Neural cell (in vitro differentiated cells): ENCODE measurements around the gene SLC22A31. TPM values are rescaled to one million over a fixed set of nuclear protein-coding genes. Genes with fewer than 3 reads are reported as not detected.

Source experiments
- H2AFZ ChIP-seq: fragments of 200-600, 300-800 bp; sonication (generic), shearing (Covaris generic); 2 replicates; pipeline ENCODE4 v1.6.0; 2014; ENCODE audit warnings: low read depth, mild to moderate bottlenecking, antibody characterized with exemption, low read length, moderate library complexity
- H3F3A ChIP-seq: fragments of 200-600 bp; shearing (Covaris generic); 2 replicates; pipeline ENCODE4 v1.6.1; 2016; ENCODE audit warnings: mild to moderate bottlenecking, moderate library complexity, mixed read lengths, antibody characterized with exemption, low read length; ENCODE audit not compliant: insufficient read depth, poor library complexity, severe bottlenecking
- H3K27ac ChIP-seq: fragments of 200-600, 300-800 bp; sonication (generic), shearing (Covaris generic); 2 replicates; pipeline ENCODE4 v1.5.1; 2014; ENCODE audit warnings: mild to moderate bottlenecking, low read length, moderate library complexity
- H3K27me3 ChIP-seq: fragments of 300-800, 200-600 bp; sonication (generic), shearing (Covaris generic); 2 replicates; pipeline ENCODE4 v1.6.0; 2014; ENCODE audit warnings: mild to moderate bottlenecking, low read depth, low read length, moderate library complexity; ENCODE audit not compliant: insufficient read depth
- H3K36me3 ChIP-seq: fragments of 300-800, 200-600 bp; sonication (generic), shearing (Covaris generic); 2 replicates; pipeline ENCODE4 v1.5.1; 2014; ENCODE audit warnings: mild to moderate bottlenecking, antibody characterized with exemption, low read length, moderate library complexity; ENCODE audit not compliant: insufficient read depth
- H3K4me2 ChIP-seq: fragments of 300-800, 200-600 bp; sonication (generic), shearing (Covaris generic); 2 replicates; pipeline ENCODE4 v1.6.0; 2014; ENCODE audit warnings: mild to moderate bottlenecking, low read length
- H3K4me3 ChIP-seq: fragments of 300-800, 200-600 bp; sonication (generic), shearing (Covaris generic); 2 replicates; pipeline ENCODE4 v1.5.1; 2014; ENCODE audit warnings: mild to moderate bottlenecking, low read length, moderate library complexity
- H3K79me2 ChIP-seq: fragments of 200-600 bp; shearing (Covaris generic); replicated peaks from 2 replicates; pipeline ENCODE4 v1.6.0; 2014; ENCODE audit warnings: mild to moderate bottlenecking, low read length, moderate library complexity; ENCODE audit not compliant: insufficient read depth
- H3K9ac ChIP-seq: fragments of 300-800, 200-600 bp; sonication (generic), shearing (Covaris generic); 2 replicates; pipeline ENCODE4 v1.6.1; 2016; ENCODE audit warnings: mild to moderate bottlenecking, low read length, mixed read lengths
- H3K9me2 ChIP-seq: fragments of 200-600 bp; shearing (Covaris generic); 2 replicates; pipeline ENCODE4 v1.6.1; 2016; ENCODE audit warnings: mild to moderate bottlenecking, low read length, mixed read lengths; ENCODE audit not compliant: insufficient read depth
- H3K9me3 ChIP-seq: fragments of 200-600, 300-800 bp; sonication (generic), shearing (Covaris generic); 2 replicates; pipeline ENCODE4 v1.6.1; 2016; ENCODE audit warnings: mild to moderate bottlenecking, mixed run types, low read length, moderate library complexity, mixed read lengths
- H4K20me1 ChIP-seq: fragments of 200-600 bp; shearing (Covaris generic); 2 replicates; pipeline ENCODE4 v1.6.1; 2016; ENCODE audit warnings: mild to moderate bottlenecking, mixed run types; ENCODE audit not compliant: insufficient read depth
- EP300 ChIP-seq: fragments of 450-650 bp; conservative IDR thresholded peaks from 2 replicates; pipeline ENCODE4 v1.6.1; 2014; ENCODE audit warnings: antibody characterized with exemption, mild to moderate bottlenecking, moderate library complexity; ENCODE audit not compliant: poor library complexity, severe bottlenecking
- EZH2 ChIP-seq: fragments of 200-600, 300-800 bp; shearing (Covaris generic), sonication (generic); IDR thresholded peaks from 2 replicates; pipeline ENCODE4 v1.6.1; 2014; ENCODE audit warnings: antibody characterized with exemption, low read length, borderline replicate concordance, mild to moderate bottlenecking; ENCODE audit not compliant: insufficient read depth, poor library complexity, severe bottlenecking
- MXI1 ChIP-seq: fragments of 450-650 bp; conservative IDR thresholded peaks from 2 replicates; pipeline ENCODE4 v1.6.1; 2014; ENCODE audit warnings: antibody characterized with exemption, mild to moderate bottlenecking; ENCODE audit not compliant: poor library complexity, severe bottlenecking
- POLR2AphosphoS5 ChIP-seq: IDR thresholded peaks from 2 replicates; pipeline ENCODE4 v1.6.1; 2012
- RAD21 ChIP-seq: fragments of 450-650 bp; conservative IDR thresholded peaks from 2 replicates; pipeline ENCODE4 v1.6.1; 2014; ENCODE audit warnings: antibody characterized with exemption, mild to moderate bottlenecking, moderate library complexity
- TAF1 ChIP-seq: IDR thresholded peaks from 2 replicates; pipeline ENCODE4 v1.6.1; 2012; ENCODE audit warnings: low read depth
- polyA plus RNA-seq: library from polyadenylated mRNA; depleted of rRNA; stranded (reverse); fragments of >200 nt; gene quantifications from 2 replicates; pipeline ENCODE4 v1.2.3, GENCODE V29; 2014
- TF ChIP-seq, protein P1 (sequence below): fragments of 450-650 bp; IDR thresholded peaks from 2 replicates; pipeline ENCODE4 v1.5.1; 2014; ENCODE audit warnings: antibody characterized with exemption, mild to moderate bottlenecking, moderate library complexity; ENCODE audit not compliant: poor library complexity, severe bottlenecking
- TF ChIP-seq, protein P2 (sequence below): IDR thresholded peaks from 2 replicates; pipeline ENCODE4 v1.6.1; 2012; ENCODE audit warnings: borderline replicate concordance

Gene SLC22A31
- polyA plus RNA-seq, 1 donor from 2014 or later = not detected

DNA sequence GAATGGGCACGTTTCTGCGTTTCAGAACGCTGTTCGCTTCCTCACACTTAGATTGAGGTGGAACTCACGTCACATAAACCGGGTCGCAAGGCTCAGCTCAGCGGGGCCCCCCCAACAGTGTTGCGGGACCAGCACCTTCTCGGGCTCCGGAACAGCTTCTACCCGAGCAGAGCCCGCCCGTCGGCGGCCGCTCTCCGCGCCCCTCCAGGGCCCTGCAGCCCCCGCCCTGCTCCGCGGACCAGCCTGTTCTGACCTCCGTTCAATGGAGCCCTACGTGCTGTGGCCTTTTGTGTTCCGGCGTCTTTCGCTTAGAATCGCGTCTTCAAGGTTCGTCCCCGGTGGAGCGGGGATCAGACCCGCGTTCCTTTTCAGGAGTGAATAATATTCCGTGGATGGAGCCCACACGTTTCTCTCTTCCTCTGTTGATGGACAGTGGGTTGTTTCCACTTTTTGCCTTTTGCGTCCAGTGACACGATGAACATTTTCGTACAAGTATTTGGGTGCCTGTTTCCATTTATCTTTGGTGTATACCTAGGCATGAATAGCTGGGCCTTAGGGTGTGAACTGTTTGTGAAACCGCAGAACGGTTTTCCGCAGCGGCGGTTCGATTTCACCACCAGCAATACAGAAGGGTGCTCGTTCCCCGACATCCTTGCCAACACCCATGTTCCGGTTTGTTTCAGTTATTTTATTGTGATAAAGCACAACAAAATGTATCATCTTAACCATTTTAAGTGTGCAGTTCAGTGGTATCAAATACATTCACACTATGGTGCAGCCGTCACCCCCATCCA lies 2.3 kb upstream of the SLC22A31 start:
- no peak overlapping the region for H3K9ac ChIP-seq
- H3K4me3 ChIP-seq = peak overlapping the region; percentile 53
- no peaks in the 10 kb centered on the region for H3K79me2 ChIP-seq
- peaks cover 53% of the 10 kb centered on the region for H3K27me3 ChIP-seq
- H3K9me2 ChIP-seq = no peaks in the 10 kb centered on the region
- no peak overlapping the region for H3K27ac ChIP-seq
- no peaks in the 10 kb centered on the region for H4K20me1 ChIP-seq
- H3F3A ChIP-seq = no peaks in the 10 kb centered on the region
- no peak overlapping the region for H3K4me2 ChIP-seq
- peaks cover 6% of the 10 kb centered on the region for H3K9me3 ChIP-seq
- H2AFZ ChIP-seq = no peak overlapping the region
- TF ChIP-seq MXI1 = no peak
- TF ChIP-seq, protein P1, sequence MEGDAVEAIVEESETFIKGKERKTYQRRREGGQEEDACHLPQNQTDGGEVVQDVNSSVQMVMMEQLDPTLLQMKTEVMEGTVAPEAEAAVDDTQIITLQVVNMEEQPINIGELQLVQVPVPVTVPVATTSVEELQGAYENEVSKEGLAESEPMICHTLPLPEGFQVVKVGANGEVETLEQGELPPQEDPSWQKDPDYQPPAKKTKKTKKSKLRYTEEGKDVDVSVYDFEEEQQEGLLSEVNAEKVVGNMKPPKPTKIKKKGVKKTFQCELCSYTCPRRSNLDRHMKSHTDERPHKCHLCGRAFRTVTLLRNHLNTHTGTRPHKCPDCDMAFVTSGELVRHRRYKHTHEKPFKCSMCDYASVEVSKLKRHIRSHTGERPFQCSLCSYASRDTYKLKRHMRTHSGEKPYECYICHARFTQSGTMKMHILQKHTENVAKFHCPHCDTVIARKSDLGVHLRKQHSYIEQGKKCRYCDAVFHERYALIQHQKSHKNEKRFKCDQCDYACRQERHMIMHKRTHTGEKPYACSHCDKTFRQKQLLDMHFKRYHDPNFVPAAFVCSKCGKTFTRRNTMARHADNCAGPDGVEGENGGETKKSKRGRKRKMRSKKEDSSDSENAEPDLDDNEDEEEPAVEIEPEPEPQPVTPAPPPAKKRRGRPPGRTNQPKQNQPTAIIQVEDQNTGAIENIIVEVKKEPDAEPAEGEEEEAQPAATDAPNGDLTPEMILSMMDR = no peak
- TF ChIP-seq TAF1 = no peak
- TF ChIP-seq EZH2 = peak; percentile 14
- TF ChIP-seq, protein P2, sequence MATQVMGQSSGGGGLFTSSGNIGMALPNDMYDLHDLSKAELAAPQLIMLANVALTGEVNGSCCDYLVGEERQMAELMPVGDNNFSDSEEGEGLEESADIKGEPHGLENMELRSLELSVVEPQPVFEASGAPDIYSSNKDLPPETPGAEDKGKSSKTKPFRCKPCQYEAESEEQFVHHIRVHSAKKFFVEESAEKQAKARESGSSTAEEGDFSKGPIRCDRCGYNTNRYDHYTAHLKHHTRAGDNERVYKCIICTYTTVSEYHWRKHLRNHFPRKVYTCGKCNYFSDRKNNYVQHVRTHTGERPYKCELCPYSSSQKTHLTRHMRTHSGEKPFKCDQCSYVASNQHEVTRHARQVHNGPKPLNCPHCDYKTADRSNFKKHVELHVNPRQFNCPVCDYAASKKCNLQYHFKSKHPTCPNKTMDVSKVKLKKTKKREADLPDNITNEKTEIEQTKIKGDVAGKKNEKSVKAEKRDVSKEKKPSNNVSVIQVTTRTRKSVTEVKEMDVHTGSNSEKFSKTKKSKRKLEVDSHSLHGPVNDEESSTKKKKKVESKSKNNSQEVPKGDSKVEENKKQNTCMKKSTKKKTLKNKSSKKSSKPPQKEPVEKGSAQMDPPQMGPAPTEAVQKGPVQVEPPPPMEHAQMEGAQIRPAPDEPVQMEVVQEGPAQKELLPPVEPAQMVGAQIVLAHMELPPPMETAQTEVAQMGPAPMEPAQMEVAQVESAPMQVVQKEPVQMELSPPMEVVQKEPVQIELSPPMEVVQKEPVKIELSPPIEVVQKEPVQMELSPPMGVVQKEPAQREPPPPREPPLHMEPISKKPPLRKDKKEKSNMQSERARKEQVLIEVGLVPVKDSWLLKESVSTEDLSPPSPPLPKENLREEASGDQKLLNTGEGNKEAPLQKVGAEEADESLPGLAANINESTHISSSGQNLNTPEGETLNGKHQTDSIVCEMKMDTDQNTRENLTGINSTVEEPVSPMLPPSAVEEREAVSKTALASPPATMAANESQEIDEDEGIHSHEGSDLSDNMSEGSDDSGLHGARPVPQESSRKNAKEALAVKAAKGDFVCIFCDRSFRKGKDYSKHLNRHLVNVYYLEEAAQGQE = no peak
- no peak for TF ChIP-seq POLR2AphosphoS5
- no peaks in the 10 kb centered on the region for H3K36me3 ChIP-seq

DNA sequence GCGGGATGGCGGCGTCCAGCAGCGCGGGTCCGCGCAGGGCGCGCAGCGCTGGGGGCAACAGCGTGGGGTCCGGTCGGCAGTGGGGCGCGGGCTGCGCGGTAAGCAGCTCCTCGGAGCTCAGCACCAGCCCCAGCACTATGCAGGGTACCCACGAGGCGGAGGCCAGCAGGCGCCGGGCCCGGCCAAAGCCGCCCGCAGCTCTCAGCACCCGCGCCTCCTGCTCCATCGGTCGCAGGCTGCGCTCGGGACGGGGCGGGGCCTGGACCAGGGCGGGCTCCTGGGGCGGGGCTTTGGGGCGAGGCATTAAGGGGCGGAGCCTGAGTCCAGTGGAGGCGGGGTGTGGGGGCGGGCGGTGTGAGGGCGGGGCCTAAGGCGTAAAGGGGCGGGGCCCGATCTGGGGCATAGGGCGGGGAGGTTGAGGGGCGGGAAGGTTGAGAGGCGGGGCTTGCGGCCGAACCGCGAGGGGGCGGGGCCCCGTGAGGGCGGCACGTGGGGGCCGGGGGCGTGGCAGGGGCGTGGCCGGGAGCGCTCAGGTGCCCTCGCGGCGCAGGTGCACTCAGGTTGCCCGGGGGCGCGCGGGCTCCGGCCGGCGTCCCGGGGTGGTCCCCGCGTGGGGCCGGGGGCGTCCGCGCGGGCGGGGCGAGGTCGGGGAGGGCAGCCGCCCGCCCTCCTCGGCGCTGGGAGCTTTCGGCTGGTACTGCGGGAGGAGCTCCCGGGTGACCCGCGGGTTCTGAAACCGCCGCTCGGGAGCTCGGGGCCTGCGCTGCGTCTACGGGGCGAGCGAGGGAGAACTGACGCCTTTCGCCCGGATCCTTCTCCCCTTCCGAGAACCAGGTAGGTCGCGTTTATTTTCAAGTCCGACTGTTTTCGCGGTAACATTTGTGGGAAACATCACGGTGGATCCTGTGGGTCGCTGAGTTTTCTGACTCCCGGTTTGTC lies 1.4 kb upstream of the SLC22A31 start:
- Histone ChIP-seq H3K9me2 (no peaks in the 10 kb centered on the region), H3K4me3 (peak overlapping the region; percentile 55), H3K4me2 (no peak overlapping the region), H3K9ac (no peak overlapping the region), H3K9me3 (peaks cover 6% of the 10 kb centered on the region), H3K79me2 (no peaks in the 10 kb centered on the region), H3F3A (no peaks in the 10 kb centered on the region), H4K20me1 (no peaks in the 10 kb centered on the region), H3K27me3 (peaks cover 53% of the 10 kb centered on the region), H3K36me3 (no peaks in the 10 kb centered on the region), H3K27ac (no peak overlapping the region), H2AFZ (no peak overlapping the region)
- TF ChIP-seq RAD21 (no peak), POLR2AphosphoS5 (no peak), EP300 (no peak), EZH2 (no peak), MXI1 (no peak), TAF1 (no peak)
- TF ChIP-seq, protein P1 = no peak
- TF ChIP-seq, protein P2 = no peak
